Activated CD4-positive, alpha-beta memory T cell treated with anti-CD3 and anti-CD28 coated beads, Interleukin-2, amount 10 ng/mL, durations not matched to agents 7 days and 5 days (primary cell): ENCODE results near the gene FARP1. TPM values are rescaled to one million over a fixed set of nuclear protein-coding genes. Genes with fewer than 3 reads are reported as not detected.

Source experiments
- CTCF ChIA-PET: fragments of 350-600 bp; sonication (Branson Sonifier 250); formaldehyde crosslinking; loops from one replicate; lab custom pipeline; 2021; ENCODE audit warnings: antibody characterized with exemption, inconsistent platforms; lab: Charles Lee
- POLR2A ChIA-PET: fragments of 350-600 bp; sonication (Branson Sonifier 250); formaldehyde crosslinking; loops from one replicate; lab custom pipeline; 2021; ENCODE audit warnings: antibody characterized with exemption; lab: Charles Lee
- DNase-seq: peaks from one replicate; pipeline ENCODE4 v3.0.0-alpha.2; 2020
- H3K27ac Mint-ChIP-seq: one replicate; pipeline ENCODE4 v1.8.0; 2021; ENCODE audit warnings: mild to moderate bottlenecking, mixed read lengths
- H3K27me3 Mint-ChIP-seq: one replicate; pipeline ENCODE4 v1.8.0; 2021; ENCODE audit warnings: mixed read lengths
- H3K36me3 Mint-ChIP-seq: one replicate; pipeline ENCODE4 v1.8.0; 2021; ENCODE audit warnings: low read depth, mixed read lengths
- H3K4me1 Mint-ChIP-seq: one replicate; pipeline ENCODE4 v1.8.0; 2021; ENCODE audit warnings: mixed read lengths
- H3K4me3 Mint-ChIP-seq: one replicate; pipeline ENCODE4 v1.8.0; 2021; ENCODE audit warnings: mild to moderate bottlenecking, mixed read lengths
- H3K9me3 Mint-ChIP-seq: one replicate; pipeline ENCODE4 v1.8.0; 2021; ENCODE audit warnings: mixed read lengths
- total RNA-seq, 2 experiments: library from RNA; stranded (reverse); gene quantifications; one replicate each; pipeline ENCODE4 v1.2.3, GENCODE V29; 2021

Gene FARP1
- total RNA-seq, 2 experiments from 2014 or later: 0.50 to 0.75 TPM

DNA sequence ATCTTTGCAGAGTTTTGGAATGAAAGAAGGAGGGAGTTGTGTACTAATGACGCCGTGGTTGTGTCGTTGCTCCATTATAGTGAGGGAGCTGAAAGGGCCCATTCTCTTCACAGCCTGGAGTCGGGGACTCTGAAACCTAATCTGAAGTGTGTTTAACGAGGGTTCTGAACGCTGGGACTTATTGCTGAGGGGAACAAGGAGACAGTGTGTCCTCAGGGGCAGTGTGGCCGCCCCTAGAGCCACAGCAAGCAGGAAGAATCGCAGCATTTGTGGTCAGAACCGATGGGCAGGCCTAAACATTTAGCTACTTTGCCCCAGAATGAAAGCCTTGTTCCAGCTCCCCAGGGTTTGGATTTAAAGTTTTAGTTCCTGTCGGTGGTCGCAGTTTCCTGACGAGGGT, 190.6 kb downstream of the FARP1 start:
- H3K36me3 Mint-ChIP-seq: no peaks in the 10 kb centered on the region
- H3K27ac Mint-ChIP-seq: no peak overlapping the region
- ChIA-PET CTCF (interaction anchor here (0.6 kb wide), 1 partner anchor 320 kb away, joined by 3 read pairs; no protein-coding TSS in a partner anchor), POLR2A (no interaction called here)
- no peaks in the 10 kb centered on the region for H3K4me1 Mint-ChIP-seq
- H3K9me3 Mint-ChIP-seq: no peaks in the 10 kb centered on the region
- peaks cover 6% of the 10 kb centered on the region for H3K27me3 Mint-ChIP-seq
- no peak overlapping the region for H3K4me3 Mint-ChIP-seq
- no peak for DNase-seq

DNA sequence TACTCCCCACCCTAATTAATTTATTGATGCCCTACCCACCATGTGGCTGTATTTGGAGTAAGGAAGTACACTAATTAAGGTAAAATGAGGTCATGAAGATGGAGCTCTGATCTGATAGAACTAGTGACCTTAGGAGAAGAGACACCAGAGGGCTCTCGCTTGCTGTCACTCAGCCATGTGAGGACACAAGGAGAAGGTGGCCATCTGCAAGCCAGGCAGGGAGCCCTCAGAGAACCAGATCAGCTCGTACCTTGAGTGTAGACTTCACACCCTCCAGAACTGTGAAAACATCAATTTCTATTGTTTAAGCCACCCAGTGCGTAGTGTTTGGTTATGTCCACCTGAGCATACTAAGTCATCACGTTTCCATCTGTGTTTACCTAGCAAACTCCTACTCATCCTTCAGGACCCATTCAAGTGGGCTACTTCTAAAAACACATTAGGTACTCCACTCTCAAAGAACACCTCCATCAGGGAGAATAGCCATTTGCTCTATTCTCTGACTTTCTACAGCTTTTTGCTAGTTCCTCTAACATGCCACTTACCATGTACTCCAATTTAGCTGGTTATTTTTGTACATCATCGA, 191.8 kb downstream of the FARP1 start:
- Mint-ChIP-seq H3K27ac (no peak overlapping the region), H3K4me1 (no peaks in the 10 kb centered on the region), H3K27me3 (peaks cover 10% of the 10 kb centered on the region), H3K9me3 (no peaks in the 10 kb centered on the region), H3K36me3 (no peaks in the 10 kb centered on the region), H3K4me3 (no peak overlapping the region)
- CTCF ChIA-PET: no interaction called here
- DNase-seq: no peak
- POLR2A ChIA-PET: no interaction called here

DNA sequence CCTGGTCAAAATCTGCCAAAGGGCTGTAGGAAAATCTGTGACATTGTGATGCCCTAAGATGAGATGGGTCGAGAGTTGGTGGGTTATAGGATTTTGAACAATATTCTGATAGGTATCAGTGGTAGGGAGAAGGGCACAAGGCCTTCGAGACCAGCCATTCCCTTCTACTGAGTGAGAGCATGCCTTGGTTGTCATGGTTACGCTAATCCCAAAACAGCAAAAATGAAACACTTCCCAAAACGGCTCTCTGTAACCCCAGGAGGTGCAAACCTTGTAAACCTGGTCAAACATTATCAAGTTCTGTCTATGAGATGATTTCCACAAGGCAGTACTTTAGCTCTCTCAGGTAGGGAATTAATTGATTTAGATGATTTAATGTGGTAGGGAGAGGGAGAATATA, 192.8 kb downstream of the FARP1 start:
- CTCF ChIA-PET: no interaction called here

DNA sequence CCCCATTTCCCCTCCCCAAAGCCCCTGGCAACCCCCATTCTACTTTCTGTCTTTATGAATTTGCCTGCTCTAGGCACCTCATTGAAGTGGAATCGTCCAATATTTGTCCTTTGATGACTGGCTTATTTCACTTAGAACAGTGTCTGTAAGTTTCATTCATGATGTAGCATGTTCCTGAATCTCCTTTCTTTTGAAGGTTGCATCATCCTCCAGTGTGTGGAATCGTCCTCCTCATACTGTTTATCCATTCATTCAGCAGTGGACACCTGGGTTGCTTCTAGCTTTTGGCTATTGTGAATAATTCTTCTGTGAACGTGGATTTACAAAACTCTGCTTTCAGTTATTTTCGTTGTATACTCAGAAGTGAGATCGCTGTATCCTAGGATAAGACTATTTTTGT, 195.4 kb downstream of the FARP1 start:
- no peak overlapping the region for H3K4me3 Mint-ChIP-seq
- no peaks in the 10 kb centered on the region for H3K4me1 Mint-ChIP-seq
- H3K9me3 Mint-ChIP-seq: no peaks in the 10 kb centered on the region
- ChIA-PET POLR2A (no interaction called here), CTCF (no interaction called here)
- no peaks in the 10 kb centered on the region for H3K36me3 Mint-ChIP-seq
- peaks cover 10% of the 10 kb centered on the region for H3K27me3 Mint-ChIP-seq
- no peak for DNase-seq
- no peak overlapping the region for H3K27ac Mint-ChIP-seq

More for the DNA sequence above, 192.8 kb downstream of the FARP1 start:
- Mint-ChIP-seq H3K27me3 (peaks cover 10% of the 10 kb centered on the region), H3K9me3 (no peaks in the 10 kb centered on the region), H3K27ac (no peak overlapping the region), H3K4me3 (no peak overlapping the region), H3K4me1 (no peaks in the 10 kb centered on the region), H3K36me3 (no peaks in the 10 kb centered on the region)
- no peak for DNase-seq
- POLR2A ChIA-PET: no interaction called here

DNA sequence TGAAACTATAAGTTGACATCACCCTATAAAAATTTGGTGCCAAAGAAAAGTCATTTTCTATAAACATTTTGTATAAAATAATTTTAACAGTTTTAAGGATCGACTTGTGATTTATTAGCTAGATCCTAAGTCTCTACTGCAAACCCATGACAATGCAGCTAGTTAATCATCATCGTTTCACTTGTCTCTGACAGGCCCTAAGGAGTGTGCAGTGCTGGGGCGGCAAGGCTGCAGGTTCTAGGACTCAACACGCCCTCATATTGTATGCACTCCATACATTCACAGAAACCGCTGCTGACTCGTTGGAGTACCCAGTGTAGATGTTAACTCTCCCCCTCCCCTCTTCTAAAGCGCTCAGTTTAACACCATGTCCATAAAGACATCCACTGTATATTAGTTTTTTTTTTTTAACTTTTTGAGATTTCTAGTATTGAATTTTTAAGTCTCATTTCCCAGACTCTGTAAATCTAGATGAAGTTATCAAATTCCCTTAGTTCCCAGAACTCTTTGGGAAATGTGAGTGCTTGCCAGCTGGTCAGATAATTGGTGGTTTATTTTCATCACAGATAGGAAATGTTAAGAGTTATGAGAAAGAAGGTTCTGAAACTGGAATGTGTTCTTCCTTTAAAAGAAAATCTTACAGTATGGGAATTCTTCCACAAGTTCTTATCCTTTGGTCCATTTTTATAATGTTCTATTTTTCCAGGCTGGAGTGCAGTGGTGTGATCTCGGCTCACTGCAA, 197.0 kb downstream of the FARP1 start:
- Mint-ChIP-seq H3K9me3 (no peaks in the 10 kb centered on the region), H3K36me3 (no peaks in the 10 kb centered on the region), H3K27me3 (peaks cover 13% of the 10 kb centered on the region), H3K27ac (no peak overlapping the region), H3K4me3 (no peak overlapping the region), H3K4me1 (no peaks in the 10 kb centered on the region)
- no peak for DNase-seq
- ChIA-PET POLR2A (no interaction called here), CTCF (no interaction called here)

DNA sequence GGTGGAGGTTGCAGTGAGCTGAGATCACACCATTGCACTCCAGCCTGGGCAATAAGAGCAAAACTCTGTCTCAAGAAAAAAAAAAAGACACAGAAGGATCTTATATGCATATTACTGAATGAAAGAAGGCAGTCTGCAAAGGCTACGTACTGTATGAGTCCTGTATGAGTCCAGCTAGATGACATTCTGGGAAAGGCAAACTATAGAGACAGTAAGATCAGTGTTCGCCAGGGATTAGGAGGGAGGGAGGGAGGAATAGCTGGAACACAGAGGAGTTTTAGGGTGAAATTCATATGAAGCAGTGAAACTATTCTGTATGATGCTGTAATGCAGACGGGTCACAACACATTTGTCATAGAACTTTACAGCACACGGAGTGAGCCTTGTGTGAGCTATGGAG, 200.1 kb downstream of the FARP1 start:
- peaks cover 12% of the 10 kb centered on the region for H3K27me3 Mint-ChIP-seq
- ChIA-PET CTCF (no interaction called here), POLR2A (no interaction called here)
- no peaks in the 10 kb centered on the region for H3K4me1 Mint-ChIP-seq
- H3K9me3 Mint-ChIP-seq: no peaks in the 10 kb centered on the region
- no peak overlapping the region for H3K4me3 Mint-ChIP-seq
- no peaks in the 10 kb centered on the region for H3K36me3 Mint-ChIP-seq
- DNase-seq: no peak
- H3K27ac Mint-ChIP-seq: no peak overlapping the region

DNA sequence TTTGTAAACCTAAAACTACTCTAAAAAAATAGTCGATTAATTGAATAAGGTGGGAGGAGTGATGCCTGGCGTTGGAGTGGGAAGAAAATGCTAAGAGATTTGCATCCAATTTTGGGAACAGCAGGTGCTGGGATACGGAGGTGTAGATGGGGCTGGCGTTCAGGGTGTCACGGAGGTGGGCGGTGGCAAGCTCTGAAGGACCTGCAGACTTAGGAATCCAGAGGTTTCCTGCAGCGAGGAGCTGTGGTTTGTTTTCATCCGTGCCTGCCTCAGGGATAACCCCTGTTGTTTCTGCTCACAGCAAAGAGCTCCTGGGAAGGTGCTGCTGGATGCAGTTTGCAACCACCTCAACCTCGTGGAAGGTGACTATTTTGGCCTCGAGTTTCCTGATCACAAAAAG, 200.6 kb downstream of the FARP1 start:
- no peak overlapping the region for H3K27ac Mint-ChIP-seq
- CTCF ChIA-PET: no interaction called here

DNA sequence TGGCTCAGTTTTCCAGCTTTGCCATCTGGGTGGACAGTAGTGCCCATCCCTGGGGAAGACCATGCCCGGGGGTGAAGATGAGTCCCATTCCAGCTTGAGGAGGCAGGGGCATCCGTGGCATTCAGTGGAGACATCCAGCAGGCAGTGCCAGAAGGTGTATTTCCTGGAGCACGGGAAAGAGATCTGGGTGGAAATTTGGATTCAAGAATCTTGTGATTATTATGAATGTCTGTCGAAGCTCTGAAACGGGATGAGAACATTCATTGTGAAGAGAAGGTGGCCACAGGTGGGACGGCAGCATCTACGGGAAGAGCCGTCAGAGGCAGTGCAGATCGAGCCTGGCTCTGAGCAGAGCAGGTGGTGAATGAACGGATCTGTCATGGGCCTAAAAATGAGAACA, 201.5 kb downstream of the FARP1 start:
- Mint-ChIP-seq H3K27ac (no peak overlapping the region), H3K4me1 (no peaks in the 10 kb centered on the region), H3K9me3 (no peaks in the 10 kb centered on the region), H3K27me3 (peaks cover 3% of the 10 kb centered on the region), H3K36me3 (no peaks in the 10 kb centered on the region), H3K4me3 (no peak overlapping the region)
- CTCF ChIA-PET: interaction anchor here (1.1 to 1.3 kb wide), 2 partner anchors 309 to 344 kb away, joined by 3 to 4 read pairs; no protein-coding TSS in a partner anchor
- POLR2A ChIA-PET: no interaction called here
- DNase-seq: no peak

More for the DNA sequence above, 200.6 kb downstream of the FARP1 start:
- Mint-ChIP-seq H3K9me3 (no peaks in the 10 kb centered on the region), H3K4me1 (no peaks in the 10 kb centered on the region), H3K27me3 (peaks cover 7% of the 10 kb centered on the region), H3K36me3 (no peaks in the 10 kb centered on the region), H3K4me3 (no peak overlapping the region)
- POLR2A ChIA-PET: no interaction called here
- DNase-seq: no peak

DNA sequence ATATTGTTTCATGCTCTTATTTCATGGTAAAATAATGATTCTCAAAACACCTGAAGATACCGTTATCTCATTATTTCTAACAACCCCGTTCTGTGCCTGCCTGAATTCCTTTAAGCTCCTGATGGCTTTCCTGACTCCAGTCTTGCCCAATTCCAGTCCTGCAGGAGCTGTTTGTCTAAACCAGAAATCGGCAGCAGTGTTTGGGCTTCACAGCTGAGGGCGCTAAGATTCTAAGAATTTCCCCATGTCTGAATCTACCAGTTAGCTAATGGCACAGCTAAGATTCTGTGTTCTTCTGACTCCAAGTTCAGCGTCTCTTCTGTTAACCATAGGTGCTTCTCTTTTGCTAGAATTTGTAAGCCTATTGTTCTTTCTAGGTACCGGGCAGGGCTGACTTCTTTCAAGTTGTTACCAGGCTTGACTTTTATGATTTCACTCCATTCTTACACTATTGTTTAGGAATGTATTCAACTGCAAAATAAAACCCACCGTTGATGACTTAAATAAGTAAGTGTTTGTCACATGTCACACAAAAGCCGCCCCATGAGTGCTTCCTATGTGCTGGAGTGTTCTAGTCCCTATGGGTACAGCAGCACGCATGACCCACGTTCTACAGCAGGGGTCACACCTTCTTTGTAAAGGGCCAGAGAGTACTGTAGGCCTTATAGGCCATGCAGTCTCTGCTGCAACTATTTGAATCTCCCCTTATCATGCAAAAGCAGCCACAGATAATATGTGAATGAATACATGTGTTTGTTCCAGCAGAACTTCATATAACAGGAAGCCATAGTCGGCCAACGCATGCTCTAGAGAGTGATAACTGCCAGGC, 202.4 kb downstream of the FARP1 start:
- DNase-seq: no peak
- no peaks in the 10 kb centered on the region for H3K36me3 Mint-ChIP-seq
- no peaks in the 10 kb centered on the region for H3K9me3 Mint-ChIP-seq
- H3K4me3 Mint-ChIP-seq: no peak overlapping the region
- no peak overlapping the region for H3K27ac Mint-ChIP-seq
- CTCF ChIA-PET: interaction anchor here (1.1 to 1.3 kb wide), 2 partner anchors 308 to 343 kb away, joined by 3 to 4 read pairs; no protein-coding TSS in a partner anchor
- no peaks in the 10 kb centered on the region for H3K4me1 Mint-ChIP-seq
- H3K27me3 Mint-ChIP-seq: peaks cover 3% of the 10 kb centered on the region
- POLR2A ChIA-PET: no interaction called here

DNA sequence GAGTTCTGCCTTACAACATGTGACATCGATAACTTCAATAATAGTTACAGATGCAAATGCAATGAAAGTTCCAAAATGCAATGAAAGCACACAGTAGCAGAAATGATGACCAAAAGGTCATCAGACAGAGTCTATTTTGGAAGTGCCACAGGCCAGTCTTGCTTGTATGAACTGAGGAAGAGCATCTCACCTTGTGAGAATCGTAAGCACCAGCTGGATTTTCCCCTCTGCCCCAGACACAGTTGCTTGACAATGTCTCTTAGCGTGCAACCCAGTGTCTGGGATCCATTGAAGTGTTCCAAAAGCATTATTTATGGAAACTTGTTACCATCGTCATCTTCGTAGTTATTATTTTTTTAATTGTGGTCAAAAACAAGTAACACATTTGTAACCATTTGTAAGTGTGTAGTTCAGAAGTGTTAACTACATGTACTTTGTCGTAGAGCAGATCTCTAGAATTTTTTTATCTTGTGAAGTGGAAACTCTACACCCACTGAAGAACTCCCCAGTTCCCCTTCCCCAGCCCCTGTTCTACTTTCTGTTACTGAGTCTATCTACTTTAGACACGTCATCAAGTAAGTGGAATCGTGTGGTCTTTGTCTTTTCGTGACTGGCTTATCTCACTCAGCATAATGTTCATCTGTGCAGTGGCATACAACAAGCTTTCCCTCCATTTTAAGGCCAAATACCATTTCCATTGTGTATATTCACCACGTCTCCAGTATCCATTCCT, 204.2 kb downstream of the FARP1 start:
- no peak for DNase-seq

DNA sequence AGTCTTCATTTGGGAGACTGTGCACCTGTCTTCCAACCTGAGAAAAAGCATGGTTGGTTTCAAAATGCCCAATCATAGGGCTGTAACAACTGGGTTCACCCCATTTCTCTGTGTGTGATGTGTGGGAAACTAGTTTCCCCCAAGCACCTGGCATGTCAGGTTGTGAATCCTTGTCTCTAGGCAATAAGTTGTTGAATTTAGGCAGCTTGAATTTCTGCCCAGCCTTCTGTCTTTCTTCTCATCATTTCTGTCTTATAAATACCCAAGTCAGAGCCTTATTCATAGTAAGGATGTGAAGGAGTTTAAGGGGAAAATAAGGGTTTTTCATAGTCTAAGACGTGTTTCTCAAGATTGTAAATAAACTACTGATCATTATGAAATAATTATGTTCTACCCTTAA, 204.9 kb downstream of the FARP1 start:
- POLR2A ChIA-PET: no interaction called here
- no peaks in the 10 kb centered on the region for H3K9me3 Mint-ChIP-seq
- H3K36me3 Mint-ChIP-seq: no peaks in the 10 kb centered on the region
- H3K27me3 Mint-ChIP-seq: peaks cover 5% of the 10 kb centered on the region
- H3K4me3 Mint-ChIP-seq: no peak overlapping the region
- H3K27ac Mint-ChIP-seq: no peak overlapping the region
- DNase-seq: no peak
- H3K4me1 Mint-ChIP-seq: no peaks in the 10 kb centered on the region
- CTCF ChIA-PET: no interaction called here

More for the DNA sequence above, 204.2 kb downstream of the FARP1 start:
- ChIA-PET CTCF (no interaction called here), POLR2A (no interaction called here)
- Mint-ChIP-seq H3K27me3 (peaks cover 3% of the 10 kb centered on the region), H3K4me3 (no peak overlapping the region), H3K9me3 (no peaks in the 10 kb centered on the region), H3K4me1 (no peaks in the 10 kb centered on the region), H3K27ac (no peak overlapping the region), H3K36me3 (no peaks in the 10 kb centered on the region)

DNA sequence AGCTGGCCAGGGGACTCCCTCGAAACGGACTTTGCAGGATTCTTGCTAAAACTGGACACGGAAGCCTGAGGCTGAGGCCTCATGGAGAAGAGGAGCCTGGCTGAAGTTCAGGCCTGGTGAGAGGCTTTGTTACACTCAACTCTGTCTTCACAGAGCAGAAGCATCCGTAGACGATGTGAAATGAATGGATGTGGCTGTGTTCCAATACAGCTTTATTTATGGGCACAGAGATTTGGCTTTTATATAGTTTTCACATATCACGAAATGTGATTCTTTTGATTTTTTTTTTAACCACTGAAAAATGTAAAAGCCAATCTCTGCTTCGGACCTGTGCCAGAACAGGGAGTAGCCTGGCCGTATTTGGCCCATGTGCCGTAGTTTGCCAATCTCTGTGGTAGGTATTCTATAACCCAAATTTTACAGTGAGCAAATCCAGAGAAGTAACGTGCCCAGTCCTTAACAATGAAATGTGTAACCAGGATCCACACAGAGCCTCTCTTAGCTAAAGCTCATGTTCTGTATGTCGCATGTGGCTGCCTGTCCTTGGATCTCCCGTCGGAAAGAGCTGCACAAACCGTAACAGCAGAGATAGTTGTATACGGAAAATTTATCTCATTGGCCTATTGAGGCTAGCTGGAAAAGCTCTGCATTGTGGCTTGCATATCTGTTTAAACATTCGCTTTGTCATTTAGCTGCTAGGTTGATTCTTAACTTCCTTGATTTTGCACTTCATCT, 205.7 kb downstream of the FARP1 start:
- H3K9me3 Mint-ChIP-seq: no peaks in the 10 kb centered on the region
- peaks cover 5% of the 10 kb centered on the region for H3K27me3 Mint-ChIP-seq
- no peak for DNase-seq
- no peak overlapping the region for H3K27ac Mint-ChIP-seq
- ChIA-PET POLR2A (no interaction called here), CTCF (no interaction called here)
- H3K4me3 Mint-ChIP-seq: no peak overlapping the region
- no peaks in the 10 kb centered on the region for H3K4me1 Mint-ChIP-seq
- no peaks in the 10 kb centered on the region for H3K36me3 Mint-ChIP-seq
